Activated CD4-positive, alpha-beta T cell treated with anti-CD3 and anti-CD28 coated beads, Interleukin-2, Interleukin-6, amounts not matched to agents 100 ng/mL and 50 ng/mL, durations not matched to agents 16 hours and 8 hours (primary cell): ENCODE data around the gene ZNF30.
"Not testable (repeated sequence)": the region's sequence is repeated elsewhere in the genome, so short reads cannot be mapped to it uniquely, and the experiment has no call there.

Source experiments
- DNase-seq: peaks from one replicate; pipeline ENCODE4 v3.0.0-alpha.2; 2020

The ZNF30 gene

DNA sequence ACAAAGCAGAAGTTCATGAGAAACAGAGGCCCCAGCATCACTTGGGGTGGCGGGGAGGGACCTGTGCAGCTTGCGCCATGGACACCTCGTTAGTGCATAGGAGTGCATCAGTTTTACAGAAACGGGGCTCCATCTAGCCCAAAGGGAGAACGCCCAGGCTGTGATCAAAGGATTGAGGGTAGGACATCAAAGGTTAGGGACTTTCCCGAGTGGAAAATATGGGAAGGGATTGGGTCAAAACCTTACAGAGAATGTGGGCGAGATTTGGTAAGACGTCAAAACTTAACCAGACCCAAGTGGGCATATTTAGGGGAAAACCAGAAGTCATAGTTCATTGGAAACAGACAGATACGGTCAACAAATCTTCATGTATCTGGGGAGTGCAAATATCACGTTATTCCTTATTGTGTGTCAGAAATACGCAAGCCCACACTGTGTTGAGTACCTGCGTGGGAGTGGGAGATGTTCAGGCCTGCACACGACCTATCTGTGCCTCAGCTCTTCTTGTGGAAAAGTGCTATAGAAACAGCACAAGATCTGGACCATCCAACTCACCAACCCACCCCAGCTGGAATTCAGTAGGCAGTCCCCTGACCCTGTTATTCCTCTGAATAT lies 64.0 kb downstream of the ZNF30 start:
- peak; percentile 25 for DNase-seq

DNA sequence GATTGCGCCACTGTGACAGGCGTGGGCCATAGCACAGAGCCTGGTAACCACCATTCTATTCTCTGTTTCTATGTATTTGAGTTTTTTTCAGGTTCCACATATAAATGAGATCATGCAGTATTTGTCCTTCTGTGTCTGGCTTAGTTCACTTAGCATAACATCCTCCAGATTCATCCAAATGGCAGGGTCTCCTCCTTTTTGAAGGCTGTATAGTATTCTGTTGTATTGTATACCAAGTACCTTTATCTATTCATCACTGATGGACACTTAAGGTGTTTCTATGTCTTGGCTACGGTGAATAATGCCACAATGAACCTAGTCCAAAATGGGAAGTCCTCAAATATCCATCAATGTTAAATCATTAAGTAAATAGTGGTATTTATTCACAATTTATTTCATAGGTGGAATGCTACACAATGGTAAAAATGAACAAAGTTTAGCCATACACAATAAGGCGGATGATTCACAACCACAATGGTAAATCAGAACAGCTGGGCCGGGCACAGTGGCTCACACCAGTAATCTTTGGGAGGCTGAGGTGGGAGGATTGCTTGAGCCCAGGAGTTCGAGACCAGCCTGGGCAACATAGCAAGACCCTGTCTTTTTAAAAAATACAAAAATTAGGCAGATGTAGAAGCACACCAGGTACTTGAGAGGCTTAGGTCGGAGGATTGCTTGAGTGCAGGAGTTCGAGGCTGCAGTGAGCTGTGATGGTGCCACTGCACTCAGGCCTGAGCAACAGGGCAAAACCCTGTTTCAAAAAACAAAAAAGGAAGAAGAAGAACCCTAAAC lies 65.0 kb downstream of the ZNF30 start:
- DNase-seq: no peak

DNA sequence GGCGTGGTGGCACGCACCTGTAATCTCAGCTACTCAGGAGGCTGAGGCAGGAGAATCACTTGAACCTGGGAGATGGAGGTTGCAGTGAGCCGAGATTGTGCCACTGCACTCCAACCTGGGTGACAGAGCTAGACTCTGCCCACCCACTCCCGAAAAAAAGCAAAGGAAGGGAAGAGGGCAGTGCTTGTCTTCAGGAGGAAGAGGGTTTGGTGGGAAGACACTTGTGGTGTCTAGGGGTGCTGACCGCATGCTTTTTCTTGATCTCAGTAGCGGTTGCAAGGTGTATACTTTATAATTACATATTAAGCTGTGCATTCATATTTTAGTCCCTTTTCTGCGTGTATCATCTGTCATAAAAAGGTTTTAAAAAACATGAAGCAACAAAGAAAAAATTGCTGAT lies 65.9 kb downstream of the ZNF30 start:
- not testable (repeated sequence) for DNase-seq

DNA sequence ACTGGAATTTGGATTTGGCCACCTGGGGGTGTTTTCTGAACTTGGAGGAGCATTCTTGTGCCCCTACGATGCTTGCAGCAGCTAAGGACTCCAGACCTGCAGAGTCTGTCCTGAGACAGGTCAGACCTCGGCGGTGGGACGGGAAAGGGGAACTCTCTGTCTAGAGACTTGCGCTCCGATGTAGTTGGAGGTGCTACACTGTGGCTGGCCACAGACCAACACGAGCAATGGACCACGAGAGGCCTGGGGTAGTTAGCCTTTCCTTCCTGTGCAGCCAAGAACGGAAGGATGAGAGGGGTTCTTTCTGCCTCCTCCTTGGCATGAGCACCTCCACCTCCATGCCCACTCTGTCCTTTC lies 67.6 kb downstream of the ZNF30 start:
- no peak for DNase-seq
